ENCODE measurements around the gene PML. TPM values are rescaled to one million over a fixed set of nuclear protein-coding genes. Genes with fewer than 3 reads are reported as not detected.
"Not testable (repeated sequence)": the region's sequence is repeated elsewhere in the genome, so short reads cannot be mapped to it uniquely, and the experiment has no call there.

Gene PML
- polyA plus RNA-seq, 3 donors from 2014 or later = 8.0 to 47.7 (median 16.2) TPM

DNA sequence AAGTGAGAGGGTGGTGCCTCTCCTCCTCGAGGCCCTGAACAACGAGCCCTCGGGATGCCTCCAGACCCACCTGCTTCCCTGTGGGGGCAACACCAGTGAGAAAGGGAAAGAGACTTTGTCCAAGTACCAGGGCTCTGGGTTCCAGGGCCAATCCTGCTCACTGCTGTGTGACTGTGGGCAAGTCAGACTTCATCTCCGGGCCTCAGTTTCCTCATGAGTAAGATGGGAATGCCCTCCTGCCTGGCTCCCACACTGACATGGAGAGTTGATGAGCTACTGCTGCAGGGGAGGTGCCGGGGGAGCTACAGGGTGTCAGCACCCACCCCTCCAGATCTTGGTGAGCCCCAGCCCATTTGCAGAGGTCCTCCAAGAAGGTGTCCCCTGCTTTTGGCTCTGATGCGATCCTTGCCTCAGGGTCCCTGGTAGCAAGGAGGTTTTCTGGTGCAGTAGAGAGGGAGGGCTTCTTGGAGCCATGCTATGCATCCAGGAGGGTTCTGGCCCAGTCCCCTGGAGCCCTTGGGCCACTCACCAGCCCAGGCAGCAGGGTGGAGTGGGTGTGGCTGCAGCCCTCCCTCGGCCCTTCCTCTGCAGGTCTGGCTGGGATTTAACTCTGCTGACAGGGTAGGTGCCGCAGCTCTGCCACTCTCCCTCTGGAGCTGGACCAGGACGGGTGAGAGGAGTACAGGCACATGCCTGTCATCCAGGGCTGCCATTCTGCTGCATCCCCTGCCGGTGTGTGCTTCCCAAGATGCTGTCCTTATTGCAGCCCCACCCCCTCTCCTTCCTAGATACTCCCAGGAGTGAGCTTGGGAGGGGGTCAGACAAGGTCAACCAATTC, 41.4 kb upstream of the PML start:
- Mint-ChIP-seq H3K27me3 (ENCODE audit: low read depth in 3 of 3) (peaks cover 0 to 9% (median 4%) of the 10 kb centered on the region in 3 donors), H3K4me3 (no peak overlapping the region), H3K36me3 (no peaks in the 10 kb centered on the region), H3K27ac (no peak overlapping the region), H3K4me1 (peaks cover 5 to 6% of the 10 kb centered on the region in 2 donors), H3K9me3 (no peaks in the 10 kb centered on the region)
- no peak for DNase-seq

DNA sequence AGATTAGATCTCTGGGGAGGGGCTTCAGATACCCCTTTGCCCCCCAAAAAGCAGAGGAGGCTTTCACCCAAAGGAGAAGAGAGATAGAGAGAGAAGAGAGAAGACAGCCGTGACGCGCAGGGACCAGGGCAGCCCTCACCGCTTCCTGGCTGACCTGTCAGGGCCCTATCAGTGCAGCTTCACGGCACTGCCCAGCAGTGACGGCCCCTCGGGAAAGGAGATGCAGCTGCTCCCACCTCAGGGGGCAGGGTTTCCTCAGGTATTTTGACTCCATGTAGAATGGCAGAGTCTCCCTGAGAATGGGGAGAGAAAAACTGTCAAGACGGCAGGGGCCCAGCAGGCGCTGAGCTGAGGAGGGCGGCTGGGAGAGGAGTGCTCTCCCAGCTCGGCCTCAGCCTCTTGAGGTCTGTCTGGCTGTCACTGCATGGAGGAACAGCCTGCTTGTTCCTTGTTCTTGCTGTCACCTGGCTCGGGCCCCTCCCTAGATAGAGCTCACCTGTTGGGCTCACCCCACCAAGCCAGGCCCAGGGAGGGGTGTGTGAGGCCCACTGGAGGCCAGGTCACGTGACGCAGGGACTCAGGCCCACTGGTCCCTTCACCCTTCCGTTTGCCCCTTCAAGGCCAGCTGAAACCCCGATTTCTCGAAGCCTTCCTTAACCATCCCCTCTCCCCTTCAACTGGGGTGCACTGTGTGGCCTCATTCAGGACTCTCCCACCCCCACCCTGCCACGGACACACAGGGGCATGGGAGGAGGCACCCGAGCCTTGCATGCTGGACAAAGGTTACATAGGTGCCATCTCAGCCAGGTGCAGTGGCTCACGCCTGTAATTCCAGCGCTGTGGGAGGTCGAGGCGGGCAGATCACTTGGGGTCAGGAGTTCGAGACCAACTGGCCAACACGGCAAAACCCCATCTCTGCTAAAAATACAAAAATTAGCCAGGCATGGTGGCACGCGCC, 40.0 kb upstream of the PML start:
- Mint-ChIP-seq H3K27me3 (ENCODE audit: low read depth in 3 of 3) (peaks cover 0 to 7% (median 4%) of the 10 kb centered on the region in 3 donors), H3K27ac (peak overlapping the region in 1 of 6 donors; percentile 11), H3K9me3 (no peaks in the 10 kb centered on the region), H3K4me3 (no peak overlapping the region), H3K4me1 (peaks cover 13 to 15% of the 10 kb centered on the region in 2 donors), H3K36me3 (no peaks in the 10 kb centered on the region)
- no peak for DNase-seq

DNA sequence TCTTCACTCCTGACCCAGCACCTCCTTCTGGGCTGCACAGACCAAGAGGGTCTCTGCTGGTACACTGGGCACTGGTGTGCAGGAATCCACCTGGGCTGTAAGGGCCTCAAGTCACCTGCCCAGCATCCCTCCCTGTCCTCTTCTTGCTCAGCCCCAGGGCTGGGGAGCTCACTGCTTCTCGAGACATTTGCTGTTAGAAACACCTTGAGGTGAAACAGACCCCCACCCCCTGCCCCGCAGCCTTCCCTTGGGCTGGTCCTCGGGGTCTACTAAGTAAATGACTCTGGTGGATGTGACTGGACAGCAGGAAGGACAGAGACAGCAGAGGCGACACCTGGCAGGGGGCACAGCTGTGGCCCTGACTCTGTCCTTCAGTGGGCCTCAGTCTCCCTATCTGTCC, 39.2 kb upstream of the PML start:
- H3K27ac Mint-ChIP-seq = no peak overlapping the region

DNA sequence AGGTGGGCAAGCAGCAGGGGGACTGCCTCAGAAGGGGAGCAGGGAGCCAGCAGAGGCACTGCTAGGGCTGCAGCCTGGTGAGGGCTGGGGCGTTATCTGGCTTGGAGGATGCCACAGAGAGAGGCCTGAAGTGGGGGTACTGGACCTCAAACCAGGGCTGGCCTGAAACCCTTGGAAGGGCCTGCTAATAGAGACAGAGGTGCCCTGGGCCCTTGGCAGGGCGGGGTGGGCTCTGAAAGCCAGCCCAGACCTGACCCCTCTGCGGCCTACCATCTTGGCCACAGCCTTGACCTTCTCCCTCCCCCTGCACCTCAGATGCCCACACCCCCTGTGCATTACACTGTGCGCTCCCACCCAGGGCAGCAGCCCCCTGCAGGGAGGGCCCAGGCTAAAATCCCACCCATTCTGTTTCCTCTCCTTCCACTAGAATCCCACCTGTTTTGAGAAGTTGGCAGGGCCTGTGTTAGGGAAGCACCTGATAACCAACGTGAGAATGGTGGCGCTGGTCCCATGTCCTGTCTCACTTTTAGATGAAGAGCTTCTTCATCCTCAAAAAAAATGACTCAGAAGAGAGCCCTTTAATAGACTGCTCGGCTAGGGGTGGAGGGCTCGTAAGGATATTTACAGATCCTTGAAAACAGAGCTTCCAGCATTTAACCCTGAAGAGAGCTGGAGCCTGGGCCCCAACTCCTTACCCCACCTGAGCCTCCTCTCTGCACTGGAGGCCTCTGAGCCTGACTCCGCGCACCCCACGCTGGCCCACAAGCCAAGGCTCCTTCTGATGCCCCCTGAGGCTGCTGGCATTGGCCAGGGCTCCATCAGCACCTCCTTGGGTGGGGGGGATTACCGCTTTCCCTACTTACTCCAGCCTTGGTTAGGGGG, 38.4 kb upstream of the PML start:
- H3K36me3 Mint-ChIP-seq = no peaks in the 10 kb centered on the region
- DNase-seq = no peak
- peaks cover 0 to 5% (median 4%) of the 10 kb centered on the region in 3 donors for H3K27me3 Mint-ChIP-seq (ENCODE audit: low read depth in 3 of 3)
- no peak overlapping the region for H3K4me3 Mint-ChIP-seq
- H3K27ac Mint-ChIP-seq = no peak overlapping the region
- no peaks in the 10 kb centered on the region for H3K9me3 Mint-ChIP-seq
- H3K4me1 Mint-ChIP-seq = peaks cover 17% of the 10 kb centered on the region in 2 donors

More for the DNA sequence above, 39.2 kb upstream of the PML start:
- H3K27me3 Mint-ChIP-seq (ENCODE audit: low read depth in 3 of 3) = peaks cover 0 to 6% (median 4%) of the 10 kb centered on the region in 3 donors
- DNase-seq = no peak
- H3K4me3 Mint-ChIP-seq = no peak overlapping the region
- peaks cover 17 to 19% of the 10 kb centered on the region in 2 donors for H3K4me1 Mint-ChIP-seq
- no peaks in the 10 kb centered on the region for H3K36me3 Mint-ChIP-seq
- no peaks in the 10 kb centered on the region for H3K9me3 Mint-ChIP-seq

DNA sequence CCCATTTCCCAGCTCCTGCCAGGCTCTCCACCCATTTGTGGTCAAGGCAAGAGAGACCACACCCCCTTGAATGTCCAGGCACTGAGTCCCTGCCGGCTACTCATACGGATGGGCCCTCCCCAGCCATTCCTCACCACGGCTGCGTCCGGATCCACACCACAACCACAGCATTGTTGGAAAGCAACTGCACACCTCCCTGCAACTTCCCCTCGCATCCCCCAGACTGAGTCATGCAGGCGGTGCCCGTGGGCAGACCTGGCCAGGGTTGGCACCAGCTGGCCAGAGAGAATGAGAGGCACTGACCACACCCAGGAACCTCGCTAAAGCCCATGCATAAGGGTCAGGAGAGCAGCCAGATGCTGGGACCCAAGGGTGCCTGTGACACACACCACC, 37.8 kb upstream of the PML start:
- Mint-ChIP-seq H3K4me1 (peaks cover 13% of the 10 kb centered on the region in 2 donors), H3K36me3 (no peaks in the 10 kb centered on the region), H3K27ac (no peak overlapping the region), H3K4me3 (no peak overlapping the region), H3K27me3 (ENCODE audit: low read depth in 3 of 3) (peaks cover 0 to 5% (median 4%) of the 10 kb centered on the region in 3 donors), H3K9me3 (no peaks in the 10 kb centered on the region)
- no peak for DNase-seq

DNA sequence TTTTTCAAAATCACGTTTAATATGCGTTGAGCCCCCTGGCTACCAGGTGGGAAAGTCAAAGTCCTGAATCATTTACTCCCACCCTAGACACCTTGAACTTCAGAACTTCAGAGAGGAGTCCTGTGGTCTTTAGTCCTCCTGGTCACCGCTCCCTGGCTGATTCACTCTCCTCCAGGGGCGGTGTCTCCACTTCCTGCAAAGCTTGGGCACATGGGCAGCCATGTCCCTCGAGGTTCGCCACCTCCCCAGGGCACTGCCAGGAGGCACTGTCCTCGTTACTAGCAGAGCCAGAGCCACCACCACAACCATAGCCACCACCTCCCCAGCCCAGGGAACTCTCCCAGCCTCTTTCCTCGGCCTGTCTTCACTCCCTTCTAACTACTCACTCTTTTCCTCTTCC, 37.2 kb upstream of the PML start:
- peaks cover 13% of the 10 kb centered on the region in 2 donors for H3K4me1 Mint-ChIP-seq
- H3K27ac Mint-ChIP-seq = no peak overlapping the region
- H3K9me3 Mint-ChIP-seq = no peaks in the 10 kb centered on the region
- DNase-seq = no peak
- no peaks in the 10 kb centered on the region for H3K36me3 Mint-ChIP-seq
- peaks cover 0 to 5% (median 4%) of the 10 kb centered on the region in 3 donors for H3K27me3 Mint-ChIP-seq (ENCODE audit: low read depth in 3 of 3)
- no peak overlapping the region for H3K4me3 Mint-ChIP-seq

DNA sequence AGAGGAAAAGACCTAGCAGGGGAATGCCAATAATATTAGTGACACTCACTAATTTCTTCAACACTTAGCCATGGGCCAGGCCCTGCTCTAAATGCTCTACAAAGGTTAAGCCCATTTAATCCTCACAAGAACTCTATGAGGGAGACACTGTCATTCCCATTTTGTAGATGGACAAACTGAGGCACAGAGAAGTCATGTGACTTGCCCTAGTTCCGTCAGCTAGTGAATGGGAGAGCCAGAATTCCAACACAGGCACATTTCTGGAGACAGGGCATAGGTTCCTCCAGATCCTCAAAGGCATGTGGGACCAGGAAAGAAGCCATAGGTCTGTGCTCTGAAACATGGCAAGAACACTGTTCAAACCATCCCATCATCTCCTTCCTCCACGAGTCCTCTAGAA, 36.7 kb upstream of the PML start:
- DNase-seq = no peak
- Mint-ChIP-seq H3K9me3 (no peaks in the 10 kb centered on the region), H3K4me3 (no peak overlapping the region), H3K4me1 (peaks cover 13% of the 10 kb centered on the region in 2 donors), H3K36me3 (no peaks in the 10 kb centered on the region), H3K27me3 (ENCODE audit: low read depth in 3 of 3) (peaks cover 0 to 5% (median 4%) of the 10 kb centered on the region in 3 donors), H3K27ac (peak overlapping the region in 1 of 6 donors; percentile 24)

DNA sequence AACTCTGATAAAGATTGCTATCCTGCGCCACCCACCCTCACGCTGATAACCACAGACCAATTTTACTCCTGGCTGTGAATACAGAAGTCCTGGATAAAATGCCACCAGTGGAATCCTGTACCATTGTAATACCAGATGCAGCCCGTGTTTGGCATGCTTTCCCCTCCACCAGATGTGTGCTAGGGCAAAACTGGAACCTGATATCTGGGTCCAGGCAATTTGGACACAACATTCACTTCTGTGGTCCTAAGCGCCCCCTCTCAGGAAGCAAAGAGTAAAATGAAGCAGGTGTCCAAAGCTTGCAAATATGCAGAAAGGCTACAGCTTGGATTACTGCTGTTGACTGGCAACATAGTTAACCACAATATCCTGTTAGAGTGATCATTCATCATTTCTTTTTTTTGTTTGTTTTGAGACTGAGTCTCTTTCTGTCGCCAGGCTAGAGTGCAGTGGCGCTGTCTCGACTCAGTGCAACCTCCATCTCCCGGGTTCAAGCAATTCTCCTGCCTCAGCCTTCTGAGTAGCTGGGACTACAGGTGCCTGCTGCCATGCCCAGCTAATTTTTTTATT, 35.4 kb upstream of the PML start:
- DNase-seq = peak in 2 of 3 donors; percentile 10 to 31

DNA sequence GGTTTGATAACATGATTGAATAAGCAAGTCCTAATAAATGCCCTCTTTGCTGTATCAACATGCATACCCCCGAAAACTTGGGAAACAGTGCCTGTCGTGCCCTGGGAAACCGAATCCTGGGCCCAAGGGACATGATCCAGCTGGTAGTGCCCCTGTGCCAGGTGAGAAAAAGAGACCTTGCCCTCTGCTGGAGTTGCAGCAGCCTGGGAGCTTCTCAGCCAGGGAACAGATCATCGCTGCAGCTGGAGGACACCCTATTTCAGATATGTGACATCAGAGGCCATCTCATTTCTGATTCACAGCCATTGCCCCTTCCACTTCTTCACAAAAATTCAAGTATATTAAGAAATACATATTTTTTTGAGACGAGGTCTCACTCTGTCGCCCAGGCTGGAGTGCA, 34.7 kb upstream of the PML start:
- no peak overlapping the region for H3K27ac Mint-ChIP-seq

More for the DNA sequence above, 35.4 kb upstream of the PML start:
- peaks cover 13% of the 10 kb centered on the region in 2 donors for H3K4me1 Mint-ChIP-seq
- peak overlapping the region in 2 of 5 donors; percentile 40 to 64 for H3K4me3 Mint-ChIP-seq
- H3K27me3 Mint-ChIP-seq (ENCODE audit: low read depth in 3 of 3) = peaks cover 0 to 7% (median 2%) of the 10 kb centered on the region in 3 donors
- H3K36me3 Mint-ChIP-seq = no peaks in the 10 kb centered on the region
- H3K9me3 Mint-ChIP-seq = no peaks in the 10 kb centered on the region
- peak overlapping the region in 2 of 6 donors; percentile 26 to 65 for H3K27ac Mint-ChIP-seq

DNA sequence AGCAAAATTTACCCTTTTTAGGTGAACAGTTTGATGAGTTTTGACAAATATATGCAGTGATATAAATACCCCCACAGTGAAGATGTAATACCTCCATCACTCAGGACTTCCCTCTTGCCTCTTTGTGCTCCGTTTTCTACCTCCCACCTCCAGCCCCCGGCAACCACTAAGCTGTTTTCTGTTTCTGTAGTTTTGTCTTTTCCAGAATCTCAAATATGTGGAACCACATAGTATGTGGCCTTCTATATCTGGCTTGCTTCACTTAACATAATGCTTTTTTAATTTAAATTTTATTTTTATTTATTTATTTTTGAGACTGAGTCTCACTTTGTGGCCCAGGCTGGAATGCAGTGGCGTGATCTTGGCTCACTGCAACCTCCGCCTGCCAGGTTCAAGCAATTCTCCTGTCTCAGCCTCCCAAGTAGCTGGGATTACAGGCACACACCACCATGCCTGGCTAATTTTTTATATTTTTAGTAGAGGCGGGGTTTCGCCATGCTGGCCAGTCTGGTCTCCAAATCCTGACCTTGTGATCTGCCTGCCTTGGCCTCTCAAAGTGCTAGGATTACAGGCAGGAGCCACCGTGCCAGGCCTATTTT, 33.9 kb upstream of the PML start:
- H3K9me3 Mint-ChIP-seq; DNase-seq; H3K36me3 Mint-ChIP-seq; H3K4me3 Mint-ChIP-seq; H3K27me3 Mint-ChIP-seq (ENCODE audit: low read depth in 3 of 3): not testable (repeated sequence)
- Mint-ChIP-seq H3K27ac (peak overlapping the region in 1 of 6 donors; percentile 84), H3K4me1 (peaks cover 20 to 22% of the 10 kb centered on the region in 2 donors)

More for the DNA sequence above, 34.7 kb upstream of the PML start:
- no peak for DNase-seq
- Mint-ChIP-seq H3K9me3 (no peaks in the 10 kb centered on the region), H3K4me3 (peak overlapping the region in 2 of 5 donors; percentile 40 to 64), H3K27me3 (ENCODE audit: low read depth in 3 of 3) (peaks cover 2 to 7% (median 5%) of the 10 kb centered on the region in 3 donors), H3K36me3 (no peaks in the 10 kb centered on the region), H3K4me1 (peaks cover 15 to 16% of the 10 kb centered on the region in 2 donors)

DNA sequence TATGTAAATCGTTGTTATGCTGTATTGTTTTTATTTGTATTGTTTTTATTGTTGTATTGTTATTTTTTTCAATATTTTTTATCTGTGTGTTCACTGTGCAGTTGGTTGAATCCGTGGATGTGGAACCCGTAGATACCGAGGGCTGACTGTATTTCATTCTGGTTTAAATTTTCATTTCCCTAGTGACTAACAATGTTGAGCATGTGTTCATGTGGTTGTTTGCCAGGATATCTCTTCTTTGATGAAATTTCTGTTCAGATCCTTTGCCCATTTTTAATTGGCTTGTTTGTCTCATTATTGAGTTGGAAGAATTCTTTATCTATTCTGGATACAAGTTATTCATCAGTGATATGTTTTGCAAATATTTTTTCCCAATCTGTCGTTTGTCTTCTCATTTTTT, 32.1 kb upstream of the PML start:
- Mint-ChIP-seq H3K27ac (no peak overlapping the region), H3K4me1 (peaks cover 26 to 34% of the 10 kb centered on the region in 2 donors), H3K9me3 (no peaks in the 10 kb centered on the region), H3K27me3 (ENCODE audit: low read depth in 3 of 3) (peaks cover 2 to 4% (median 2%) of the 10 kb centered on the region in 3 donors), H3K4me3 (no peak overlapping the region), H3K36me3 (no peaks in the 10 kb centered on the region)
- no peak for DNase-seq

DNA sequence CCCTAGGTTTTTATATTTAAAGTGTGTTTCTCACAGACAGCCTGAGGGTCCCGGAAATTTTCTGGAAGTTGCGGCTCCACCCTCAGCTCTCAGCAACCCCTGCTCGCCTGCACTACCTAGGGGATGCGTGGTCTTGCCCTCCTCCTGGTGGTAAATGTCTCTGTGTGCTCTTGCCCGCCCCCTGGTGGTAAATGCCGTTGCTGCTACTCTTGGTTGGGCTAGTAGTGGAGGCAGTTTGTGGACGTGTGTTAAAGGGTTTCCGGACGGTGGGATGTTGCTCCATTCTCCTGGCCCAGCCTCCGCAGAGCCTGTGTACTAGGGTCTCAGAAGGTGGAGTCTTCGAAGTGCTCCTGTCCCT, 29.8 kb upstream of the PML start:
- peak overlapping the region in 3 of 5 donors; percentile 59 to 72 (median 60) for H3K4me3 Mint-ChIP-seq
- DNase-seq = peak; percentile 70 to 77 (median 71)
- peaks cover 2 to 4% (median 2%) of the 10 kb centered on the region in 3 donors for H3K27me3 Mint-ChIP-seq (ENCODE audit: low read depth in 3 of 3)
- peaks cover 16 to 23% of the 10 kb centered on the region in 2 donors for H3K4me1 Mint-ChIP-seq
- H3K36me3 Mint-ChIP-seq = no peaks in the 10 kb centered on the region
- no peaks in the 10 kb centered on the region for H3K9me3 Mint-ChIP-seq
- peak overlapping the region in 2 of 6 donors; percentile 5 to 30 for H3K27ac Mint-ChIP-seq

Data from immature natural killer cell (primary cell).